HAP-1 (cell line): ENCODE results near the gene FAM107B.

Experiments used
- DNase-seq, 2 experiments: peaks; one replicate each; pipeline ENCODE4 v3.0.0-alpha.2; 2016 to 2020; ENCODE audit warnings: low spot score in 2 of 2
- H3K27me3 ChIP-seq: fragments of 250-450 bp; sonication (Bioruptor Pico); 2 replicates; pipeline ENCODE4 v1.5.1; 2020; ENCODE audit warnings: low read depth, mild to moderate bottlenecking, moderate library complexity
- H3K36me3 ChIP-seq: fragments of 250-450 bp; sonication (Bioruptor Pico); replicated peaks from 2 replicates; pipeline ENCODE4 v1.5.1; 2020; ENCODE audit warnings: mild to moderate bottlenecking
- H3K4me1 ChIP-seq: fragments of 250-450 bp; sonication (Bioruptor Pico); 2 replicates; pipeline ENCODE4 v1.5.1; 2020; ENCODE audit warnings: mild to moderate bottlenecking
- H3K4me3 ChIP-seq: fragments of 250-450 bp; sonication (Bioruptor Pico); 2 replicates; pipeline ENCODE4 v1.5.1; 2020; ENCODE audit warnings: mild to moderate bottlenecking, moderate library complexity
- H3K9me3 ChIP-seq: fragments of 250-450 bp; sonication (Bioruptor Pico); 2 replicates; pipeline ENCODE4 v1.5.1; 2020; ENCODE audit warnings: mild to moderate bottlenecking, moderate library complexity
- in situ Hi-C: fragments of 300-500 bp; cut with MboI; formaldehyde crosslinking; loops from 3 replicates; pipeline ENCODE4 v1.14.3; 2020; ENCODE audit warnings: low sequenced_read_pairs, inconsistent platforms, mixed read lengths

The FAM107B gene

GRCh38 chr10:14563076-14563336, 211.7 kb downstream of the FAM107B start:
- no peak for DNase-seq
- in situ Hi-C loops, result no loop called here
- Histone ChIP-seq H3K27me3 (no peaks in the 10 kb centered on the region), H3K9me3 (no peaks in the 10 kb centered on the region), H3K36me3 (no peaks in the 10 kb centered on the region), H3K4me3 (no peak overlapping the region), H3K4me1 (no peaks in the 10 kb centered on the region; the same call in 1 of the 2 replicates)

GRCh38 chr10:14562218-14563075, 212.2 kb downstream of the FAM107B start:
- Histone ChIP-seq H3K27me3 (no peaks in the 10 kb centered on the region), H3K36me3 (no peaks in the 10 kb centered on the region), H3K9me3 (no peaks in the 10 kb centered on the region), H3K4me3 (no peak overlapping the region), H3K4me1 (no peaks in the 10 kb centered on the region; the same call in 1 of the 2 replicates)
- DNase-seq, result peak; percentile 25 to 44
- in situ Hi-C loops, result no loop called here

DNA sequence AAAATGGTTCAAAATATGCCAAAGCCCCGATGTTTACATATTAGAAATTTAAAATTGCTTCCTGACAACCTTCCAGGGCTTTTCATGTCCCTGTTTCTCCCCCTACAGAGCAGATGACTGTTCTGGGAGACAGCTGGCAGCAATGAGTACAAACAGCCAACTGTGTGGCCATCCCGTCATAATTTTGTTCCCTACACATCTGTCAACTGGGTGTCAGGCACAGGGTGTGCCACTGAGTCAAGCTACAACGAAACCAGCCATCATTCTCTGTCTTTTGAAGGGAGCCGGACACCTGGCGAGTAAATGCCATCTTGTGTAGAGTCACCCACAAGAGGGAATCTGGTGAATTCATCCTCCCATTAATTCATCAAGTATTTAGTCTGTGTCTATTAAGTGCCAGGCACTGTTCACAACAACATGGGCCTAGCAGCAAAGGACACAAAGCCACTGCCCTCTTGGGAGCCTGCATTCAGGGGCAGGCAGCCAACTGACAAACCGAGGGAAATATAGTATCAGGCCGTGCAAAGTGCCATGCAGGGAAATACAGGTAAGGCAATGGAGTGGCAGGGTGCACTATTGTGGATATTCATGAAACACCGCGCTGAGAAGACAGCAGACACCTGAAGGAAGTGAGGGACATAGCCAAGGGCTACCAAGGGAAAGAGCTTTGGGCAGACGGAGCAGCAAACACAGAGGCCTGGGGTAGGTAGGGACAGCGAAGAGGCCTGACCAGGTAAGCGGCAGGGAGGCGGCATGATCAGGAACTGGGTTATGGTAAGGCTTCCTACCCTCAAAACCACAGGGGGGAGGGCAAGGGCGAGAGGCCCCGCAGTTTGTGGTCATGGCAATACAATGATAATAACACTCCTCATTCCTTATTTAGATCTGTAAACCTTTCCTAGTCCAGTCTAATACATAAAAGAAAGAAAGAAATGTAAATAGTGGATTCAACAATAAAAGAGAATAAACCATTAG, 213.6 kb downstream of the FAM107B start:
- no peak for DNase-seq
- no peaks in the 10 kb centered on the region for H3K9me3 ChIP-seq
- H3K27me3 ChIP-seq, result no peaks in the 10 kb centered on the region
- H3K4me3 ChIP-seq, result no peak overlapping the region
- peaks cover 3% of the 10 kb centered on the region for H3K4me1 ChIP-seq
- in situ Hi-C loops, result no loop called here
- no peaks in the 10 kb centered on the region for H3K36me3 ChIP-seq

GRCh38 chr10:14560274-14560673, 214.4 kb downstream of the FAM107B start:
- in situ Hi-C loops, result no loop called here
- Histone ChIP-seq H3K9me3 (no peaks in the 10 kb centered on the region), H3K27me3 (no peaks in the 10 kb centered on the region), H3K4me3 (no peak overlapping the region), H3K36me3 (no peaks in the 10 kb centered on the region), H3K4me1 (peaks cover 6% of the 10 kb centered on the region)
- DNase-seq, result peak; percentile 14 to 61

DNA sequence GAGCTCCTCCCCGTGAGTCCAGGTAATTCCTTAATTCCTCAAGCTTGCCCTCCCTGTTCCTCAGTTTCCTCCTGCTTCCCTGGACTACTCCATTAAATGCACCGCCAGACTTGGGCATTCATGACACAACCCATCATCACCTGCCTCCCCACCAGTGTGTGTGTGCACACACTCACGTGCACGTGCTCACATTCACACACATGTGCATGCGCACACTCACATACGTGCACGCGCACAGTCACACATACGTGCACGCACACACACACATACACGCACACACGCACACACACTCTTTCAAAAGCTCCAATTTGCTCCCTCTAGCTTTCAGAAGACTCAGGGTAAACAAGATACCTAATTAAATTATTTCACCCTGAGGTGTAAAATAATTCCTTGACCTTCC, 216.7 kb downstream of the FAM107B start:
- DNase-seq, result no peak
- in situ Hi-C loops, result no loop called here
- H3K4me3 ChIP-seq, result no peak overlapping the region
- peaks cover 6% of the 10 kb centered on the region for H3K4me1 ChIP-seq
- no peaks in the 10 kb centered on the region for H3K9me3 ChIP-seq
- H3K36me3 ChIP-seq, result no peaks in the 10 kb centered on the region
- no peaks in the 10 kb centered on the region for H3K27me3 ChIP-seq

DNA sequence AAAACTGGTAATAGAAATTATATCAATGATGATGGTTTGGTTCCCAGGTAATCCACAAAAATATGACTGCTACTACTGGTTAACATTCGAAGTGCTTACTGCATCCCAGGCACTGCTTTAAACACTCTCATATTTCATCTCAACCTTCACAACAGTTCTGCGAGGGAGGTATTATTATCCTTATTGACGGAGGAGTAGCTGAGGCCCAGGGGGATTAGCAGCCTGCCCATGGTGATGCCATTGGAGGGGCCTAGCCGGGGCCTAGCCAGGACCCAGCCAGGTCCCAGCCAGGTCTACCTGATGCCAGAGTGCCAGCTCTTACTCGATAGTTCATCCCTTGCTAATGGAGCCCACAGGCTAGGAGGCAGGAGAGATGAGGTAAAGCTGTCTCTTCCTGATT, 217.1 kb downstream of the FAM107B start:
- Histone ChIP-seq H3K4me1 (peaks cover 6% of the 10 kb centered on the region), H3K9me3 (no peaks in the 10 kb centered on the region), H3K4me3 (no peak overlapping the region), H3K36me3 (no peaks in the 10 kb centered on the region), H3K27me3 (no peaks in the 10 kb centered on the region)
- DNase-seq, result no peak
- in situ Hi-C loops, result no loop called here

- no peaks in the 10 kb centered on the region for H3K36me3 ChIP-seq
- DNase-seq, result peak; percentile 33 to 62
- H3K4me1 ChIP-seq, result peaks cover 6% of the 10 kb centered on the region
- no peak overlapping the region for H3K4me3 ChIP-seq
- in situ Hi-C loops, result no loop called here
- no peaks in the 10 kb centered on the region for H3K9me3 ChIP-seq
- no peaks in the 10 kb centered on the region for H3K27me3 ChIP-seq
Measured at GRCh38 chr10:14556285-14556956, 218.3 kb downstream of the FAM107B start.

DNA sequence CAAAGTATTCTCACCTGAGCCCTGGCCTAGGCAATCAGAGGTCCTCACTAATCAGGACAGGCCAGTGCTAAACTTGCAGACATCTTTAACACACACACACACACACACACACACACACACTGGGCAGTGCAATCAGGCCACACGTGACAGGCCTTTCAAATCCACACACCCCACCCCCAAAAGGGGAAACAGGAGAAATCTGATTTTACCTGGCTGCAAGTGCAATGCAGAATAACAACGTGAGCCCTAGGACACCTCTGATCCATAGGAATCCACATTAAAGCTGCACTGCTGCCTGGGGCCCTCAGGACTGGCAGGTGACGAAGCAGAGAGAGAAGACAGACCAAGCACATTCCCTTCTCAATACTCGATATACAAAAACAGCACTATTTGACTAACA, 218.9 kb downstream of the FAM107B start:
- DNase-seq, result peak; percentile 17 to 38
- Histone ChIP-seq H3K9me3 (no peaks in the 10 kb centered on the region), H3K4me1 (peaks cover 6% of the 10 kb centered on the region), H3K36me3 (no peaks in the 10 kb centered on the region), H3K27me3 (no peaks in the 10 kb centered on the region), H3K4me3 (no peak overlapping the region)
- in situ Hi-C loops, result no loop called here

DNA sequence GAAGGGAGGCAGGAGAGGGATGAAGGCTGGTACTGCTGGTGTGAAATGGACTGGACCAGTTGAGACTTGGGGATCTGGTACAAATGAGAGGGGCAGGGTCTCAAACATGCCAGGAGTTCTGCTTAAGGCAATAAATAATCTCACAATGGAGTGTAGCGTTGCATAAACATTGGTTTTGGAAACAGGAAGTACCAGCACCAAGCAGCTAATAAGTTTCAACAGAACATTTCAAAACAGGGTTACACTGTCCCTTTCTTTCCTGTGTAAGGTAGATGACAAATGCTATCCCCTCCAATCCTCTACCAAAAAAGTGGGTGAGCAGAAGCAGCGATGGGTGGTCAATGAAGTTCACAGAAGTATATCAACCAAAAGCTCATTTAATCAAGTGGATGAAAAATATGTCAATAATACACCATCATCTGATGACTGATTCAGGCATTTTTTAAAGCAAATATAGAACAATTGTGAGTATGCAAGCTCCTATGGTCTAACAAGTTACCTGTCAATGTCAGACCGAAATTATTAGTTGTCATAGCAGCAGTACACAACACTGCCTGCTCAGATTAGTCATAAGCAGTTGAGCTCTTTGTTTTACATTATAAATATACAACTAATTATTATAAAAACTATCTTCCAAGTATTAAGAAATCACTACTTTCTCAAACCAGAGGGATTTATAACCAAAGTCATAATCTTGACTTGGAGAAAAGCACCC, 220.0 kb downstream of the FAM107B start:
- Histone ChIP-seq H3K9me3 (no peaks in the 10 kb centered on the region), H3K4me1 (peaks cover 6% of the 10 kb centered on the region), H3K36me3 (no peaks in the 10 kb centered on the region), H3K27me3 (no peaks in the 10 kb centered on the region), H3K4me3 (no peak overlapping the region)
- in situ Hi-C loops, result no loop called here
- no peak for DNase-seq

- in situ Hi-C loops, result no loop called here
- Histone ChIP-seq H3K4me3 (no peak overlapping the region), H3K27me3 (no peaks in the 10 kb centered on the region), H3K36me3 (no peaks in the 10 kb centered on the region), H3K9me3 (no peaks in the 10 kb centered on the region), H3K4me1 (peaks cover 6% of the 10 kb centered on the region)
- no peak for DNase-seq
Measured at GRCh38 chr10:14554091-14554490, 220.6 kb downstream of the FAM107B start.

DNA sequence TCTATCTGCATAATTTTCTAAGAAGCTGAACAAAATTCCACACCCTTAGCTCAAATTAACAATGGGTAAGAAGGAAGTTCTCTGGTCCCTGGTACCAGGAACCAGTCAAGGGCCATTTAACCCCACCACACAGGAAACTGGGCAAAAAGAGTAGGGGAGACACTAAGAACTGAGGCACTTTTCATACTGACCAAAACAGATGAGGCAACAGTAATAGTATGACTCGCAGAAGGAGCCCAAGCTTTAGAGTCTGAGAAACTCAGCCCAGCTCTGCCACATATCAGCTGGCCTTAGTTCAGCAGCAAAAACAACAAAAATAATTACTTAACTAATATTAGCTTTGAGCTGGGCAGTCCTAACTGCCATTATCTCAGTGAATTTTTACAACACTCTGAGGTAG, 221.2 kb downstream of the FAM107B start:
- Histone ChIP-seq H3K9me3 (no peaks in the 10 kb centered on the region), H3K36me3 (no peaks in the 10 kb centered on the region), H3K4me1 (peaks cover 6% of the 10 kb centered on the region), H3K27me3 (no peaks in the 10 kb centered on the region), H3K4me3 (no peak overlapping the region)
- DNase-seq, result no peak
- in situ Hi-C loops, result no loop called here

DNA sequence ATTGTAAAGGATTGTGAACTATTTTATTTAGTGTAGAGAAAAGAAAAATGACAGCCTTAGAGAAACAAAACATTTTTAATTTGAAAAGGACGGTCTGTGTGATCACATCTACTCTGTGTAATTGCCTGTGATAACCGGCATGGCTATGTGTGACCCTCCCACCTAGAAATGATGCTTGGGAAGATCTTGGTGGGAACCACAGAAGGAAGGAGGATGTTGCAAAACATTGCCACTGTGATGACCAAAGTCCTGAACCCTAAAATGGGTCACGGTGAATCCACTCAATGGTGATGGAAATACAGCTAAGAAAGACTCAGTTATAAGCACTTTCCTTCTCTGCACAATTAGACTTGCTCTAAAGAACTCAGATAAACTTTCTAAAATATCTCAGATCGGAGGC, 222.7 kb downstream of the FAM107B start:
- no peak for DNase-seq
- no peaks in the 10 kb centered on the region for H3K36me3 ChIP-seq
- peaks cover 6% of the 10 kb centered on the region for H3K4me1 ChIP-seq
- no peak overlapping the region for H3K4me3 ChIP-seq
- in situ Hi-C loops, result no loop called here
- H3K9me3 ChIP-seq, result no peaks in the 10 kb centered on the region
- no peaks in the 10 kb centered on the region for H3K27me3 ChIP-seq

DNA sequence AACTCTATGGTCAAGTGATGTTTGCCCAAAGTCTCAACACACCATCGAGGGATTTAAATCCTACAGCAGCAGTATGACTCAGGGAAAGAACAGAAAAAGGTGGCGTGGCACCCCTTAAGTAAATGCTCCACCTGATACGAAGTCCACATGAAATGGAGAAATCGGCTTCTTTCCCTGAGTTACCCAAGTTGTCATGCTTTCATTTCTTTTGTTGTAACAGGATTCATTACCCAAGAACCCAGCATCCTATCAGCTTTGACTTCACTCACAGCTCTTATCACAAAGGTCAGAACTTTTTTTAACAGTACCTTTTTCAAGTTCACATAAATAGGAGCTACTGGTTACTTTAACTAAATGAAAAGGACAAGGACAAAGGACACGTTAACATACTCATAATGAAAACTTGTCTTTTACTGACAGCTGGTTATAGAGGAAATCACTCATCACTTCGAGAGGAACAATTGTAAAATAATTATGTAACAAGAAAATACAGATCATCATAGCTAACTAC, 224.2 kb downstream of the FAM107B start:
- H3K36me3 ChIP-seq, result no peaks in the 10 kb centered on the region
- in situ Hi-C loops, result no loop called here
- no peaks in the 10 kb centered on the region for H3K9me3 ChIP-seq
- H3K4me3 ChIP-seq, result no peak overlapping the region
- H3K27me3 ChIP-seq, result no peaks in the 10 kb centered on the region
- no peaks in the 10 kb centered on the region for H3K4me1 ChIP-seq
- DNase-seq, result no peak
